Kidney glomerular epithelial cell (primary cell): ENCODE results near the gene NAA40.
A peak's percentile ranks its signal among the peaks of the same experiment; 100 is the strongest.

Experiments used
- DNase-seq: peaks from one replicate; lab custom pipeline; 2025; lab: John Stamatoyannopoulos, UW

NAA40 gene

DNA sequence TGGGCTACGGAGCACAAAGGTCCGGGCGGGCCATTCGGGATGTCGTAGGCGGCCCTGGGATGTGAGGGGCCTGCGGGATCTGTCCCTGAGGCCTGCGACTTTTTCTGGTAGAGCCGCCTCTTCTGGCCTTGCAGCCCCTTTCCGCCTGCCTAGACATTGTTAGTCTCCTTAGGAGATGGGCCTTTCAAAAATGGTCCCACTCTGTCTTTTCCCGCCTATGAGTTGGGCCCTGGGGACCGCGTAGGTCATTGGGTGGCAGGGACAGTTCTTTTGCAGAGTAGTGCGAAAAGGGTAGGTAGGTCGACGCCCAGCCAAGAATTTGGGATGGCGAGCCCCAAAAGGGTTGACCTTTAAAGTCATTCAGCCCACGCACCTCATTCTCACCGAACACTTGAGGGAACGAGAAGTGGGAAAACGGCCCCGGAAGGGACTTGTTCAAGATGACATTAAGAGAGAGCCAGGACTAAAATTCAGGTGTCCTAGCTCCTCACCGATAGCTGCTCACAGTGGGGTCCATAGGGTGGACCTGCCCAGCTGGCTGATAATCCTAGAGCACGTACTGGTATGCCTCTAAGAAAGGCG is 48.2 kb downstream of the NAA40 start:
- no peak for DNase-seq

DNA sequence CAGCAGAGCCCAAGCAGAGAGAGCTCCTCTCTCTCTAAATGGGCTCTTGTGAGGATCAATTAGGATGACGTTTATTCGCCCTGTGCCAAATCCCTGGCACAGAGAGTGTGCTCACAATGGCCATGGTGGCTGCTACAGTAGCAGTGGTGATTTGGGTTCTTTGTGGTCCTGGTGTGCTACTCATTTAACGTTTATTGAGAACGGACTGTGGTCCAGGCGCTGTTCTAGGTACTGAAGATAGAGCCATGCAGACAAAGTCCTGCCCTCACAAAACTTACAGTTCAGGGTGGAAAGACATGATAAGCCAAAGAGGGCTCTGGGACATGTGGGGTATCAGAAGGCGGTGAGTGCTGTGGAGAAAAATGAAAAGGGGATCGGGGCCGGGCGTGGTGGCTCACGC is 52.8 kb downstream of the NAA40 start:
- no peak for DNase-seq

DNA sequence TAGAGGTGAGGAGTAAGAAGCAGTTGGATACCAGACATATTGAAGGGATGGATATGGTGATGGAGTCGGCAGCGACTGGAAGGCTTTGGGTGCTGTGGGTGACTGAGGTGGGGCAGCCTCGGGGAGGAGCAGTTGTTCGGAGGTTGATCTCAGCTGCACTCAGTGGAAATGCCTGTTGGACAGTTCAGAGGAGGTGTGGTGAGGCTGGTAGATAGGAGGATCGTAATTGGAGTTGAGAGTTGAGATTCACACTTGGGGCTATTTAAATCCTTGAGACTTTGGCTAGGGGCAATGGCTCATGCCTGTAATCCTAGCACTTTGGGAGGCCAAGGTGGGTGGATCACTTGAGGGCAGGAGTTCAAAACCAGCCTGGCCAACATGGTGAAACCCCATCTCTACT is 54.3 kb downstream of the NAA40 start:
- DNase-seq = no peak

DNA sequence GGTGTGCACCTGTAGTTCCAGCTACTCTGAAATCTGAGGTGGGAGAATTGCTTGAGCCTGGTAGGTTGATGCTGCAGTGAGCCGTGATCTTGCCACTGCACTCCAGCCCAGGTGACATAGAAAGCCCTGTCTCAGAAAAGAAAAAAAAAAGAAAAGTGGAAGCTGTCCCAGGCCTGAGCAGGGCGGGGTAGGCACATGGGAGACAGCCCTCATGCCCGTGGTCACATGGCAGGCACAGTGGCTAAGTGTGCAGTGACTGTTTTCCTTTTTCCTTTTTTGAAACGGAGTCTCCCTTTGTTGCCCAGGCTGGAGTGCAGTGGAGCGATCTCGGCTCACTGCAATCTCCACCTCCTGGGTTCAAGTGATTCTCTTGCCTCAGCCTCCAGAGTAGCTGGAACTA is 55.2 kb downstream of the NAA40 start:
- DNase-seq = no peak

DNA sequence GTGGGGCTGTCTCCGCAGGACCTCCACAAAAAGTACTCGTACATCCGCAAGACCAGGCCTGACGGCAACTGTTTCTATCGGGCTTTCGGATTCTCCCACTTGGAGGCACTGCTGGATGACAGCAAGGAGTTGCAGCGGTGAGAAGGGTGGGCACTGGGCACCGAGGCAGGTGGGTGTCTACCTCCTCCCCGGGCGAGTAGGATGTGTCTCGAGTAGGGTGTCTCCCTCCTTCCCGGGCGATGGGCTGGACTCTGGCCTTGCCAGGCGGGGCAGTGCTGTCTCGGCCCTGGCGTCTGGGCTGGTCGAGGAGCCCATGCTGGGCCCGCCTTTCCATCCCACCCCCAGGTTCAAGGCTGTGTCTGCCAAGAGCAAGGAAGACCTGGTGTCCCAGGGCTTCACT is 57.7 kb downstream of the NAA40 start:
- no peak for DNase-seq

DNA sequence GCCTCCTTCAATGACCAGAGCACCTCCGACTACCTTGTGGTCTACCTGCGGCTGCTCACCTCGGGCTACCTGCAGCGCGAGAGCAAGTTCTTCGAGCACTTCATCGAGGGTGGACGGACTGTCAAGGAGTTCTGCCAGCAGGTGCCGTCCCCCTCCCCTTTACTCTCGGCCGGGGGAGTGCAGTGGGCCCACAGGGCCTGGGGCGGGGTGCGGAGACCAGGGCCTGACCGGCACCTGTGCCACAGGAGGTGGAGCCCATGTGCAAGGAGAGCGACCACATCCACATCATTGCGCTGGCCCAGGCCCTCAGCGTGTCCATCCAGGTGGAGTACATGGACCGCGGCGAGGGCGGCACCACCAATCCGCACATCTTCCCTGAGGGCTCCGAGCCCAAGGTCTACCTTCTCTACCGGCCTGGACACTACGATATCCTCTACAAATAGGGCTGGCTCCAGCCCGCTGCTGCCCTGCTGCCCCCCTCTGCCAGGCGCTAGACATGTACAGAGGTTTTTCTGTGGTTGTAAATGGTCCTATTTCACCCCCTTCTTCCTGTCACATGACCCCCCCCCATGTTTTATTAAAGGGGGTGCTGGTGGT is 58.4 kb downstream of the NAA40 start:
- no peak for DNase-seq

DNA sequence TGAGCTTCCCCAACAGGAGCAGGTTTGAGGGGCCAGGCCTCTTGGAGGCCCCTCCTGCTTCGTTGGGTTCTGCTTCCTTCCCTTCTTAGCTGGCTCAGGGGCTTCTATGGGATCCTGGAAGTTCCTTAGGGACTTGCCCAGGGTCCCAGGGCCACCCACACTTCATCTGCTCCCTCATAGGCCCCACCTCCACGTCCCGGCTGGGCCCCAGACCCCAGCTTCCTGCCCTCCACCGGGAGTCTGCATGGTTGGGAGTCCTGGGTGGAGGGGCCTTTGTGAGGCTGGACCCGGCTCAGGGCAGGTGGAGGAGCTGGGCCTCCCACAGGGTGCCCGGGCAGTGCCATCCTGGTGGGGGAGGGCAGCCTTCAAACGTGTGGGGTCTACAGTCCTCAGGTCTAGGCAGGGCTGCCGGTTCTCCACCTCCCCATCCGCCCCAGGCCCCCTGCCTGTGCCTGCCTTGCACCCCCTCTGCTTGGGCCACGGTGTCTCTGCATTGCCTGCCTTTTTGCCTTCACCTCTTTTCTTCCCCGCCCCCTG is 59.1 kb downstream of the NAA40 start:
- DNase-seq = no peak

DNA sequence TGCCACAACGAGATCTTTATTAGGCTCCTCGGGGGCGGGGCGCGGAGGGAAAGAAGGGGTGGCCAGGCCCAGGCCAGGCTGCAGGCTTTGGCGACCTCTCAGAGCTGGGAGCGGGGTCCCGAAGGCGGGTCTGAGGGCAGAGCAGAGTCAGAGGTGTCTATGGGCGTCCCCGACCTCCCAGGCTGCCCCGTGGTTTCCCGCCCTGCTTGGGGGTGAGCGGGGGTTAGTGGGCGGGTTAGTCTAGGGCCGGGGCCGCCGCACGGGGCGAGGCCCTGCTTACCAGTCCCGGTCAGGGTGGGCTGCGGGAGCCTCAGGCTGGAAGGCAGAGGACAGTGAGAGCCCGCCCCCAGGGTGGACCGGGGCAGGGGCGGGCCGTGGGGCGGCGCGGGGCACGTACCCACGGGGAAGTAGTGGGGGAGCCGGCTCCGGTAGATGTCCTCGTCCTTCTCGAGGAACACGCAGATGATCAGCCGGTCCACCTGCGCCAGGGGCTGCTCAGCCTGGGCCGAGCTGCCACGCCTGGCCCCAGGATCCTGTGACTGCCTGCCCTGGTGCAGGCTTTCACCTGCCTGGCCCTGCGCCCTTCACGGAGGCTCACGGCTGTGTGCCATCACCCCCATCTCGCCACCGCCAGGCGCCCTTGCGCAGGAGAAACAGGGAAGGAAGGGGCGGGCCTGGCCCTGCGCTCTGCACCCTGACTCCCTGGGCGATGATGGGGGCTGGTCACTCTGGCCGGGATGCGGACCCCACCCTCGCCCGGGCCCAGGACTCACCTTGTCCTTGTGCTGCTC is 60.0 kb downstream of the NAA40 start:
- no peak for DNase-seq

DNA sequence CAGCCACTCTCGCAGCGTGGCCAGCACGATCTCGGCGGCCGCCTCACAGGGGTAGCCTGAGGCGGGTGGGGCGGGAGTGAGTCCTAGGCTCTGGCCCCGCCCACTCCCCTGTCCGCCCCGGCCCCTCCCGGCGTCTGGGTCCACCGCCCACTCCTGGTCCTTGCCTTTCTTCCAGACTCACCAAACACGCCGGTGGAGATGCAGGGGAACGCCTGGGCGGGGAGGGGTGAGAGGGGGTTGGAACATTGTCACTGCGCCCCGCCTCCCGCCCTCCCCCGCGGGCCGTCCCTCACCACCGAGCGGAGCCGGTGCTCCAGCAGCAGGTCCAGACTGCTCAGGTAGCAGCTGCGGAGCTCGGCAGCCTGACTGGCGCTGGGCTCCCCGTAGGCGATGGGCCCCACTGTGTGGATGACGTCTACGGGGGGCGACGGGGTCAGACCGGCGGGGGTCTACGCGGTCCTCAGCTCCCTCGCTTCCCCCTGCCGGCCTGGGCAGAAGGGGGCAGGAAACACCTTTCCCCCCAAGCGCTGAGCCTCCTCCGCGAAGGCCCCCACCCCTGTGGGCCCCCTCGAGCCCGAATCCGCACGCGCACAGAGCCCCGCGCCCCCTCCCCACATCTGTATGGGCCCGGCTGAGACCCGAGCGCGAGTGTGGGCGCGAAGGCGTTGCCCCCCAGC is 60.7 kb downstream of the NAA40 start:
- peak; percentile 4 for DNase-seq

DNA sequence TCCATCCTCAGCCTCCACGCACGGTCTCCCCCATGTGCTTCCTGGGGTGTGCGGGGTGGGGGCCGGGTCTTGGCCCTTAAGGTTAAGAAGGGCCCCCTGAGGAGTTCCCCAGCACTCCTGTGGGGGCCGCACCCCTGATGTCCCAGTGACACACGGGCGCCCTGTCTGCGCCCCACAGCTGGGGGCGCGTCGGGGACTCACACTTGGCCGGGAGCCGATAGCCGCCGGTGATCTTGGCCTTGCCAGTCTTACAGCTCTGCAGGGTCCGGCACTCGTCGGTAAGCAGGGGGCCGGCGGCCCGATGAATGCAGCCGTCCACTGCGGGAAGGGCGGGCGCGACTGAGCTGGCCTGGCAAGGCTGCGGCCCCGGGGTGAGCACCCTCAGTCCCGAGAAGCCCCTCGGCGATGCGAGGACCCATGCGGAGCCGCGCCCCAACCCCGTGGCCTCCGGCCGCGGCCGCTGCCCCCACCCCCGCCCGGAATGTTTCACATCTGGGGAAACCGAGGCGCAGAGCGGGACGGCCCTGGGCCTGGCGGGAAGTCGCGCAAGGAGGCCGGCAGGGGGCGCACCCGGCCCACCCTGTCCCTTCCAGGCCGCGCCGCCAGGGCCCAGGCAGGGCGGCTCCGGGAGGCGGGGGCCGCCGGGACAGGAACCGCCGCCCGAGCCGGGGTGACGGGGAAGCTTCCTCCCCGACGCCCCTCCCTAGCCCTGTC is 61.4 kb downstream of the NAA40 start:
- peak; percentile 24 for DNase-seq

DNA sequence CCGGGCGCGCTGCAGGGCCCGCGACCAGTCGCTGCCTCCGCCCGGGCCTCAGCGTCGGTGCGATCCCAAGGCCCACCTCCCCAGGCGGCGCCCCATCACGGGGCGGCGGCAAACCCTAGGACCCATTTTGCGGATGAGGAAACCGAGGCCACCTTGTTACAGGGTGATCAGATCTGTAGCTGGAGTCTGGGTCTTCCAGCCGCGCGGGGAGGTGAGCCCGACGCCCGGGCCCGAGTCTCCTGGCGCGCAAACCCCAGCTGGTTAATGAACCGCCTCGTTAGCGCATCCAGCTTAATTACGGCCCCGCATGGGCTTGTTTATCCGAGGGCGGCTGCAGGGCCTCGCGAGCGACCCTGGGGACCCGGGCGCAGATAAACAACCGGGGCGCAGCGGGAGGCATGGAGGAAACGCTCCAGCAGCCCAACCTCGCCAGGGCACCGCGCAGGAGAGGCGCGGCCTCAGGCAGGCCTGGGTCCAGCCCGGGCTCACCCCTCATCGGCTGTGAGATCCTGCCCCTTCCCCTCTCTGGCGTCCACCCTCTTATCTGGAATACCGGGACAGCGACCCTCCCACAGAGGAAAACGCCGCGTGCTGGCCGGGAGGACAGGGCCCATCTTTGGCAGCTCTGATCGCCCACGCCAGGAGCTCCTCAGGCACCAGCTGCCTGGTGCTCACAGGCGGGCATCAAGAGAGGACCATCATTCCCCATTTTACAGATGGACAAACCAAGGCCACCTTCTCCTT is 62.1 kb downstream of the NAA40 start:
- no peak for DNase-seq

DNA sequence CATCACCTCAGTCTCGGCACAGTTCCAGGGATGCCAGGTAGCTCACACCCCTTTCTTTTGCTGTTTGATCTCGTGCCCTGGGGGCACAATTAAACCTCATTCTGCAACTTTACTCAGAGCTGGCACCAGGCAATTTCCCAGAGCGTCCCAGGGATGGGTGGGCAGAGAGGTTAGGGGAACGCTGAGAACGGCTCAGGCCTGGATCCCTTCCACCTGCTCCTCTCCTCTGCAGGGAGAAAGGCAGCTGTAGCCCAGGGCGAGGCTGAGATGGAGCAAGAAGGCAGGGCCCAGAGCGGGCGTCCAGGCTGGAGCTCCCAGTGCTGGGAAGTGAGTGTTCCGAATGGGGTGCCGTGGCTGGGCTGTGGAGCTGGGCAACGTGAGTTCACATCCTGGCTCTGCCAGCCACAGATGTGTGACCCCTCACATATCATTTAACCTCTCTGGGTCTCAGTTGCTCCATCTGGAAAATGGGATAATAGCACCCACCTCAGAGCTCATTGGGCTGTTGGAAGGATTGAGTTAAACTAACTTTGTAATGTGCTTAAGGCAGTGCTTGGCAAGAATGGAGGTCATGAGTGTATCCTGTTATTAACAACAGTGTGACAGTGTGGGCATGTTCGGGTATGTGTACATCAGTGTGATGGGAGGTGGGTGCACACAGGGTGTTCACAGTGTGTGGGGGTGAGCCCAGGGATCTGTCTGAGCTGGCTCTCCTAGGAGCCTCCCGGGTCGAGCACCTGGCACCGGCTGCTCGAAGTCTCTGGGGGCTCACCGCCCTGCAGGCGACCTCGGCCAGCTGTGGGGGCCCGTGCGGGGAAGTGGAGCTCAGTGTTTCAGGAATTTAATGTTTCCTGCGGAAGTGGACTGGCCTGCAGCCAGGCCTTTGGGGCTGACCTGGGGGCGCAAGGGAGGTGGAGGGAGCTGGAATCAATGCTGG is 63.0 kb downstream of the NAA40 start:
- no peak for DNase-seq

DNA sequence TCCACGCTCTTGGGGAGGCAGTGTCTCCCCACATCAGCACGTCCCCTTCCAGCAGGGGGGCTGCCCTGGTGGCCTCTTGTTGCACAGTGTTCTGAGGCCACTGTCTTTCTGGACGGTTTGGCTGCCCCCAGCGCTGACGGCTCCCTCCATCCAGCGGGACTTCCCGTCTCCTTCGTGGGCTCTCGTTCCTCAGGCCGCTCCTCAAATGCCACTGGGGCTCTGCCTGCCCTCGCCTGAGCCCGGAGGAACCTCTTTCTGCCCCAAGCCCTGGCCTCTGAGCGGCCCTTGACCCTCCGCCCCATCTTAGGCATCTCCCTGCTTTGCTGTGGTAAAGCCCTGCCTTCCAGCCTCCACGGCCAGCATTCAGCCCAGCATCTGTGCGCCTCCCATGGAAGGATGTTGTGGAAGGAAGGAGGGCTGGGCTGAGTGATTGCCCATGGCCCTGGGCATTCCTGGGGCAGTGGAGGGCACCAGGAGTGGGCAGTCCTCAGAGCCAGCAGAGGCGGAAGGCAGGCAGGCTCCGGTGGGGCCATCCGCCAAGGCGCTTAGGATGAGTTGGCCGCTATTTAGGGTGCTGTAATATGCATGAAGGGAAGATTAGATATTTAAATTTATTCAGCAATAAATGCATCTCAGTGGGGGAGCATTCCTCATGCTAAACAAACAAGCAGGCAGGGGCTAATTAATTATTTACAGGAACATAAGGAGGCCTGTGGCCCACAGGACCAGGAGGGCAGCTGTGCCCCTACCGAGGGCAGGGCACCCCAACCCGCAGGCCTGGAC is 65.2 kb downstream of the NAA40 start:
- DNase-seq = peak; percentile 3

DNA sequence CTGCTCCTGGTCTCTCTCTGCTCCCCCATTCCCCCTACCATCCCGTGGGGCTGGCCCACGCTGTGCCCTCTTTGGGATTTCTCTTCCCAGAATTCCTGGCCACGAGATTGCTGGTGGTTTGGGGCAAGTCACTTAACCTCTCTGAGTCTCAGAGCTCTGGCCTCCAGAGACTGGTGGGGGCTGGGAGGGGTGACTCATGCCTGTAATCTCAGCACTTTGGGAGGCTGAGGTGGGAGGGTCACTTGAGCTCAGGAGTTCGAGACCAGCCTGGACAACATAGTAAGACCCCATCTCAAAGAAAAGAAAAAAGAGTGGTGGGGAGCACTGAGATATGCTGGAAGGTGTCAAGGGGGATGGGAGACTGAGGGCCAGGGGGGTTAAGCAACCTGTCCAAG is 65.8 kb downstream of the NAA40 start:
- no peak for DNase-seq

DNA sequence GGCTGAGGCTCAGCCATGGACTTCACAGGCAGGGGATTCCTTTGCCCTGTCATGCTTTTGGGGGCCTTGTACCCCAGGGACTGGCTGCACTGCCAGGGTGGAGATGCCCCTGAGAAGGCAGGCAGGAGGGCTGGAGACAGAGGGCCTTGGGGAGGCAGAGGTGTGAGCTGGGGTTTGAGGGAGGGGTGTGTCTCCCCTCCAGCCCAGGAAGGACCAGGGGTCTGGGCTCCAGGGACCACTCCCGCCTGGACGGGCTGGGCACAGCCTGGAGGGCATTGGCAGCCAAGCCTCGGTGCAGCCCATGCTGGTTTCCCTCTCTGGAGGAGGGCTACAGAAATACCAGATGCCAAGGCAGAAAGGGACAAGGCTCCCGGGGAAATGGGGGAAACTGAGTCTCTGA is 66.9 kb downstream of the NAA40 start:
- DNase-seq = no peak

DNA sequence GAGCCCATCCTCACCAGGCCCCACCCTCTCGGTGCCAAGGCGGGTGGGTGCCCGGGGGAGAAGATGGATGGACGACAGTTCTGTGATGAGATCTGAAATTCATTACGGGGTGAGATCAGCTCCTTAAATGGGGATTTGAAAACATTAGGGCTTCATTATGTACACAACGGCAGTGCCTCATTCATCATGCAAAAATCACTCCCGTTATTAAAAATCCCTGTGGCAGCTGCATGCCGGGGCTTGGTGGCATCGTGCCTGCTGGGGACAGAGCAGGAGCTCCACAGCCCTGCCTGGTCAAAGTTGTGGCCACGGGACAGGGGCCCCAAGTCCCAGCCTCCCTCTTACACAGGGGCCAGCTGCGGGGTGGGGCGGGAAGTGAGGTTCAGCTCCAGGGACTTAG is 67.6 kb downstream of the NAA40 start:
- no peak for DNase-seq
